Measurements from ENCODE around the gene TMEM14B.
"Not testable (repeated sequence)": the region's sequence is repeated elsewhere in the genome, so short reads cannot be mapped to it uniquely, and the experiment has no call there.

TMEM14B gene

GRCh38 chr6:10749734-10750133 lies 2.1 kb downstream of the TMEM14B start:
- DNase-seq (ENCODE audit: low spot score): no peak
- no peak for TF ChIP-seq CTCF (IDR thresholded peaks at IDR 0.05; ENCODE audit: extremely low read depth, missing control alignments)

GRCh38 chr6:10750568-10750967 lies 3.0 kb downstream of the TMEM14B start:
- not testable (repeated sequence) for DNase-seq (ENCODE audit: low spot score)

GRCh38 chr6:10751757-10752156 lies 4.2 kb downstream of the TMEM14B start:
- not testable (repeated sequence) for DNase-seq (ENCODE audit: low spot score)

- DNase-seq (ENCODE audit: low spot score): no peak
- no peak for TF ChIP-seq CTCF (IDR thresholded peaks at IDR 0.05; ENCODE audit: extremely low read depth, missing control alignments)
These were observed 8.5 kb downstream of the TMEM14B start for GRCh38 chr6:10756085-10756484.

- peak; percentile 18 for DNase-seq (ENCODE audit: low spot score)
- TF ChIP-seq CTCF (IDR thresholded peaks at IDR 0.05; ENCODE audit: extremely low read depth, missing control alignments): peak; percentile 11
These were observed 11.8 kb downstream of the TMEM14B start for GRCh38 chr6:10759312-10759839.

- TF ChIP-seq CTCF (IDR thresholded peaks at IDR 0.05; ENCODE audit: extremely low read depth, missing control alignments): no peak
- no peak for DNase-seq (ENCODE audit: low spot score)
These were observed 12.3 kb downstream of the TMEM14B start for GRCh38 chr6:10759884-10760329.

- no peak for DNase-seq (ENCODE audit: low spot score)
- no peak for TF ChIP-seq CTCF (IDR thresholded peaks at IDR 0.05; ENCODE audit: extremely low read depth, missing control alignments)
These were observed 15.4 kb downstream of the TMEM14B start for GRCh38 chr6:10763006-10763405.

GRCh38 chr6:10769419-10769818 lies 21.8 kb downstream of the TMEM14B start:
- DNase-seq (ENCODE audit: low spot score): no peak

More at GRCh38 chr6:10769419-10769818, 21.8 kb downstream of the TMEM14B start:
- no peak for TF ChIP-seq CTCF (IDR thresholded peaks at IDR 0.05; ENCODE audit: extremely low read depth, missing control alignments)
